Neural progenitor cell (in vitro differentiated cells): Measurements from ENCODE around the gene MYOM1. TPM values are rescaled to one million over a fixed set of nuclear protein-coding genes. Genes with fewer than 3 reads are reported as not detected.

Experiments
- DNase-seq: peaks from one replicate; pipeline ENCODE4 v3.0.0-alpha.2; 2016; ENCODE audit warnings: low spot score
- H2AFZ ChIP-seq: fragments of 200-600 bp; sonication (generic); replicated peaks from 2 replicates; pipeline ENCODE4 v1.6.1; 2016; ENCODE audit warnings: antibody characterized with exemption
- H3F3A ChIP-seq: fragments of 200-600 bp; sonication (generic); 2 replicates; pipeline ENCODE4 v1.6.1; 2016; ENCODE audit warnings: antibody characterized with exemption, low read depth
- H3K27ac ChIP-seq: fragments of 200-600 bp; sonication (generic); 2 replicates; pipeline ENCODE4 v1.5.1; 2016; ENCODE audit warnings: mild to moderate bottlenecking
- H3K27me3 ChIP-seq: fragments of 200-600 bp; sonication (generic); 2 replicates; pipeline ENCODE4 v1.6.1; 2016; ENCODE audit warnings: mild to moderate bottlenecking, moderate library complexity
- H3K36me3 ChIP-seq: fragments of 200-600 bp; sonication (generic); 2 replicates; pipeline ENCODE4 v1.5.1; 2016
- H3K4me1 ChIP-seq: fragments of 200-600 bp; sonication (generic); 2 replicates; pipeline ENCODE4 v1.6.1; 2016; ENCODE audit warnings: mixed run types
- H3K4me2 ChIP-seq: fragments of 200-600 bp; sonication (generic); 2 replicates; pipeline ENCODE4 v1.6.1; 2016
- H3K4me3 ChIP-seq: fragments of 200-600 bp; sonication (generic); 2 replicates; pipeline ENCODE4 v1.5.1; 2016
- H3K79me2 ChIP-seq: fragments of 200-600 bp; sonication (generic); 2 replicates; pipeline ENCODE4 v1.6.1; 2016; ENCODE audit warnings: low read depth
- H3K9ac ChIP-seq: fragments of 200-600 bp; sonication (generic); 2 replicates; pipeline ENCODE4 v1.6.1; 2016
- H3K9me3 ChIP-seq: fragments of 200-600 bp; sonication (generic); 2 replicates; pipeline ENCODE4 v1.5.1; 2016; ENCODE audit warnings: low read depth
- H4K20me1 ChIP-seq: fragments of 200-600 bp; sonication (generic); 2 replicates; pipeline ENCODE4 v1.6.1; 2016; ENCODE audit warnings: low read depth
- H3K27ac Mint-ChIP-seq: 3 replicates; pipeline ENCODE4 v1.8.0; 2021; ENCODE audit warnings: mixed read lengths
- H3K27me3 Mint-ChIP-seq: 2 replicates; pipeline ENCODE4 v1.8.0; 2022; ENCODE audit warnings: low read depth, mild to moderate bottlenecking, inconsistent platforms, moderate library complexity, mixed read lengths; ENCODE audit not compliant: insufficient read depth
- H3K36me3 Mint-ChIP-seq: 3 replicates; pipeline ENCODE4 v1.8.0; 2021; ENCODE audit warnings: mixed read lengths
- H3K4me1 Mint-ChIP-seq: 3 replicates; pipeline ENCODE4 v1.8.0; 2021; ENCODE audit warnings: mixed read lengths
- H3K4me3 Mint-ChIP-seq: 3 replicates; pipeline ENCODE4 v1.8.0; 2021; ENCODE audit warnings: mild to moderate bottlenecking, moderate library complexity, mixed read lengths
- H3K9me3 Mint-ChIP-seq: 3 replicates; pipeline ENCODE4 v1.8.0; 2020; ENCODE audit warnings: mixed read lengths
- CTCF ChIP-seq: fragments of 200-600 bp; sonication (generic); IDR thresholded peaks from 2 replicates; pipeline ENCODE4 v1.5.1; 2017; ENCODE audit warnings: antibody characterized with exemption, mild to moderate bottlenecking
- EZH2 ChIP-seq: fragments of 200-600 bp; sonication (generic); IDR thresholded peaks from 2 replicates; pipeline ENCODE4 v1.6.1; 2017; ENCODE audit warnings: antibody characterized with exemption, mild to moderate bottlenecking, moderate library complexity
- EZH2phosphoT487 ChIP-seq: fragments of 200-600 bp; sonication (generic); IDR thresholded peaks from 2 replicates; pipeline ENCODE4 v1.6.1; 2017; ENCODE audit warnings: antibody characterized with exemption
- total RNA-seq: library from RNA; depleted of rRNA; stranded (reverse); fragments of >200 nt; gene quantifications from 2 replicates; pipeline ENCODE4 v1.2.3, GENCODE V29; 2015; ENCODE audit warnings: low replicate concordance

MYOM1 gene
- total RNA-seq, 1 donor from 2014 or later = 0.45 TPM

GRCh38 chr18:3110034-3110752 is 109.6 kb downstream of the MYOM1 start:
- H4K20me1 ChIP-seq = no peaks in the 10 kb centered on the region
- no peak for DNase-seq
- H3K4me1 ChIP-seq = no peaks in the 10 kb centered on the region
- Mint-ChIP-seq H3K4me1 (no peaks in the 10 kb centered on the region), H3K9me3 (no peaks in the 10 kb centered on the region), H3K36me3 (no peaks in the 10 kb centered on the region), H3K27me3 (no peaks in the 10 kb centered on the region), H3K4me3 (no peak overlapping the region), H3K27ac (no peak overlapping the region)
- no peaks in the 10 kb centered on the region for H3K9me3 ChIP-seq
- no peaks in the 10 kb centered on the region for H3F3A ChIP-seq
- no peak overlapping the region for H3K4me3 ChIP-seq
- no peak for TF ChIP-seq EZH2phosphoT487
- TF ChIP-seq CTCF = no peak
- TF ChIP-seq EZH2 = no peak
- no peak overlapping the region for H3K4me2 ChIP-seq
- no peaks in the 10 kb centered on the region for H3K79me2 ChIP-seq
- H2AFZ ChIP-seq = no peak overlapping the region
- no peak overlapping the region for H3K27ac ChIP-seq
- H3K36me3 ChIP-seq = no peaks in the 10 kb centered on the region
- no peaks in the 10 kb centered on the region for H3K27me3 ChIP-seq
- H3K9ac ChIP-seq = no peak overlapping the region

DNA sequence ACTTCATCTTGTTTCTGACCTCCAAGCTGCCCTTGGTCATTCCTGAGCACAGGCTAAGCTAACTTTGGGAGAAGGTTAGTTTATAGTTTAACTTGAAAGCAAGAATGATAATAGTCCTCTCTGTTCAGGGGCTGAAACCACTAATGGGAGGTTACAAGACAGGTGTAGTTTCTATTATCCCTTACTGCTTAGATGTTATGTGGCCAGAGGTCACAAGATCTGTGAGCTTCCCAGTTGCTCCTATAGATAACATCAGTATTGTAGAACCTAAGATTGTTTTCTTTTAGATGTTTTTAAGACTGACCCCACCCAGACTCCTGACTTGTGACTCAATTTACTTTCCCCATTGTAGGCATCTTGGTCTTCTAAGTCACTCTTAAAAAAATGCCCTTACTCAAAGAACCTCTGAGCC is 112.0 kb downstream of the MYOM1 start:
- Histone ChIP-seq H3K27ac (no peak overlapping the region), H3K4me2 (no peak overlapping the region), H3K79me2 (no peaks in the 10 kb centered on the region)

GRCh38 chr18:3104190-3105054 is 115.3 kb downstream of the MYOM1 start:
- no peaks in the 10 kb centered on the region for H3K4me1 ChIP-seq
- H3K27me3 ChIP-seq = no peaks in the 10 kb centered on the region
- TF ChIP-seq EZH2phosphoT487 (no peak), EZH2 (no peak), CTCF (no peak)
- no peaks in the 10 kb centered on the region for H3K79me2 ChIP-seq
- H3K4me2 ChIP-seq = no peak overlapping the region
- Mint-ChIP-seq H3K4me3 (no peak overlapping the region), H3K4me1 (peaks cover 6% of the 10 kb centered on the region), H3K9me3 (no peaks in the 10 kb centered on the region), H3K27me3 (no peaks in the 10 kb centered on the region), H3K36me3 (no peaks in the 10 kb centered on the region), H3K27ac (no peak overlapping the region)
- DNase-seq = no peak
- no peaks in the 10 kb centered on the region for H4K20me1 ChIP-seq
- H2AFZ ChIP-seq = no peak overlapping the region
- H3K4me3 ChIP-seq = no peak overlapping the region
- H3F3A ChIP-seq = no peaks in the 10 kb centered on the region
- no peaks in the 10 kb centered on the region for H3K36me3 ChIP-seq
- H3K9ac ChIP-seq = no peak overlapping the region
- no peaks in the 10 kb centered on the region for H3K9me3 ChIP-seq
- H3K27ac ChIP-seq = no peak overlapping the region

More for the DNA sequence above, 112.0 kb downstream of the MYOM1 start:
- DNase-seq = no peak
- Histone ChIP-seq H3K9me3 (no peaks in the 10 kb centered on the region), H3K9ac (no peak overlapping the region), H3K27me3 (no peaks in the 10 kb centered on the region), H2AFZ (no peak overlapping the region), H3K36me3 (no peaks in the 10 kb centered on the region), H3F3A (no peaks in the 10 kb centered on the region), H3K4me3 (no peak overlapping the region), H3K4me1 (no peaks in the 10 kb centered on the region), H4K20me1 (no peaks in the 10 kb centered on the region)
- no peak for TF ChIP-seq CTCF
- no peak for TF ChIP-seq EZH2
- no peak for TF ChIP-seq EZH2phosphoT487
- no peaks in the 10 kb centered on the region for H3K9me3 Mint-ChIP-seq
- H3K27ac Mint-ChIP-seq = no peak overlapping the region
- no peaks in the 10 kb centered on the region for H3K4me1 Mint-ChIP-seq
- no peaks in the 10 kb centered on the region for H3K36me3 Mint-ChIP-seq
- H3K4me3 Mint-ChIP-seq = no peak overlapping the region
- no peaks in the 10 kb centered on the region for H3K27me3 Mint-ChIP-seq
